Activated naive CD4-positive, alpha-beta T cell treated with anti-CD3 and anti-CD28 coated beads for 36 hours (primary cell): ENCODE data around the gene ZNF618. TPM values are rescaled to one million over a fixed set of nuclear protein-coding genes. Genes with fewer than 3 reads are reported as not detected.

ENCODE experiments used
- CTCF ChIA-PET: fragments of 350-600 bp; sonication (Branson Sonifier 250); formaldehyde crosslinking; loops from one replicate; lab custom pipeline; 2021; ENCODE audit warnings: antibody characterized with exemption; lab: Charles Lee
- DNase-seq: peaks from one replicate; pipeline ENCODE4 v3.0.0-alpha.2; 2020
- H3K27ac Mint-ChIP-seq: one replicate; pipeline ENCODE4 v1.8.0; 2021; ENCODE audit warnings: mild to moderate bottlenecking, mixed read lengths
- H3K27me3 Mint-ChIP-seq: one replicate; pipeline ENCODE4 v1.8.0; 2021; ENCODE audit warnings: low read depth, mixed read lengths
- H3K36me3 Mint-ChIP-seq: one replicate; pipeline ENCODE4 v1.8.0; 2021; ENCODE audit warnings: low read depth, mixed read lengths
- H3K4me1 Mint-ChIP-seq: one replicate; pipeline ENCODE4 v1.8.0; 2021; ENCODE audit warnings: low read depth, mixed read lengths
- H3K4me3 Mint-ChIP-seq: one replicate; pipeline ENCODE4 v1.8.0; 2021; ENCODE audit warnings: mild to moderate bottlenecking, moderate library complexity, mixed read lengths
- H3K9me3 Mint-ChIP-seq: one replicate; pipeline ENCODE4 v1.8.0; 2021; ENCODE audit warnings: mixed read lengths
- intact Hi-C: fragments of 100-400 bp; cut with micrococcal nuclease; formaldehyde crosslinking; loops from one replicate; pipeline ENCODE4 v1.15.1; 2023
- total RNA-seq, 2 experiments: library from RNA; stranded (reverse); gene quantifications; one replicate each; pipeline ENCODE4 v1.2.3, GENCODE V29; 2021

The ZNF618 gene
- total RNA-seq, 2 experiments from 2014 or later: 0.02 to 0.10 TPM

DNA sequence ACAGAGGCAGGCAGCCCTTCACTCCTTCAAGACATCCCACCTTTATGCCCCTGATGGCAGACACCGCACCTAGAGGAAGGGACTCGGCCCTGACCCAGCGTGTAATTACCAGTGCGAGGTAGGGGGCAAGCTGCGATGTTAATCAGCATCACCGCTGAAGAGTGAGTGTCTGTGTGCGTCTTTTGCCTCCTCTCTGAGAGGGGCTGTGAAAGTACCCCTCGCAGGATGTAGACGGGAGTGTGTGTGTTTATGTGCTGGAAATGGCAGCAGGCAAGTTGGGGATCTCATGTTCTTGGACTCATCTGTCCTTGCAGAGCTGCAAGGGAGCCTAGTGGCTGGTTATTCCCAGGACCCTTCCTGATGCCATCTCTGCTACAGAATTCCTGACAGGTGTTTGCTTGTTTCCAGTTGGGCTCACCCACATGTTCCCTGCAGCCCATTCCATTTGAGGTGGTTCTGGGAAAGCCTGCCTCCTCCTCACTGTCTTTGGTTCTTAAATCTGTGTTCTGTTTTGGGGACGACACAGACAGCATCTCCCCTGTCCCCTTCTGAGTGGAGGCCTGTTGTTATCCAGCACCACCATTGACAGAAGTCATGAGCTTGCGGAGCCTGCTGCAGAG, 70.5 kb downstream of the ZNF618 start:
- Mint-ChIP-seq H3K4me1 (no peaks in the 10 kb centered on the region), H3K4me3 (no peak overlapping the region), H3K27me3 (no peaks in the 10 kb centered on the region), H3K36me3 (no peaks in the 10 kb centered on the region), H3K9me3 (no peaks in the 10 kb centered on the region), H3K27ac (no peak overlapping the region)
- DNase-seq: no peak
- intact Hi-C loops: no loop called here
- CTCF ChIA-PET: interaction anchor here (1.0 kb wide), 1 partner anchor 139 kb away, joined by 3 read pairs; no protein-coding TSS in a partner anchor

DNA sequence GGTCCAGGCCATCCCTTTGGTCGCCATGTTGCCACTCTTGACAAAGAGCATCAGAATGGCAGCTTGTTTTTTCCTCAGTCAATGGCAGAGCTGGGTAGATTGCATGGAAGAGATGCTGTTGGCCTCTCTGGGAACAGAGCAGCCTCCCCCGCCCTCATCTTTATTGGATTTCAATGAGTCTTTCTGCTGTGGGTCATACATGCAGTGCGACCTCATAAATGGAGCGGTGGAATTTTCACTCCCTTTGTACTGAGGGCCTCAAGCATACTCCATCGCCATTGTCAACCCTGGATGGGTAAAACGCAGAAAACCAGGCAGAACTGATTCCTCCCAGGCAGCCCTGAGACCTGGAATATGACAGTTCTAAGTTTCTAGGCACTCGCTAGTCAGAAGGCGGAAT, 71.8 kb downstream of the ZNF618 start:
- no peak overlapping the region for H3K4me3 Mint-ChIP-seq
- CTCF ChIA-PET: no interaction called here

DNA sequence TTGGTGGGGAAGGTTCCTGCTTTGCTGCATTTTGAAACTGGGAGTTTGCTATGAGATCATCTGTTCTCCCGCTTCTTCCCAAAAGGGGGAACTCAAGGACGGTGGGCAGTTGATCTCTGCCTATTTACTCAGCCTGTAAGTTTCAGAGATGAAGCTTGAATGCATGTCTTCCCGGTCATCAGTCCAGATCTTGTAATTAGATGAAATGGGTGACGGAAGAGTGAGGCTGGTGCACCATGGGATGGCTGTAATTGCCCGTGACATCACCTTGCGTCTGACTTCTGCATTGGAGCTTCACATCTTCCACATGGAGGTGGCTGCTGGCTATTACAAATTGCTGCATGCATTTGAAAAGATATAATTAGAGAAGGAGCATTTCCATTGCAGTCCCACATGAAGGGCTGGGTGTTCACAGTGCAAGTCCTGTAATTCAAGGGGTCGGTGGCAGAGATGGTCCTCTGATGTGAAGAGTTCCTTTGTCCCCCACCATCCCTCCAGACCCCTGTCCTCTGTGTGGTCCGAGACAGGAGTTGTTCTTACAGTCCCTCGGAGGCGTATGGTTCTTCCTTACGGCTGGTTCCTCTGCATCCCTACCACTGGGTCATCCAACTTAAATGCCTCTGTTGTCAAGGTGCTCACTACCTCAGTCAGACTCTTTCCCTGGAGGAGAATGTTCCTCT, 72.9 kb downstream of the ZNF618 start:
- Mint-ChIP-seq H3K4me1 (no peaks in the 10 kb centered on the region), H3K27ac (no peak overlapping the region), H3K27me3 (no peaks in the 10 kb centered on the region), H3K4me3 (no peak overlapping the region), H3K9me3 (no peaks in the 10 kb centered on the region), H3K36me3 (no peaks in the 10 kb centered on the region)
- CTCF ChIA-PET: no interaction called here
- intact Hi-C loops: no loop called here
- no peak for DNase-seq

More for the DNA sequence above, 71.8 kb downstream of the ZNF618 start:
- no peaks in the 10 kb centered on the region for H3K4me1 Mint-ChIP-seq
- H3K36me3 Mint-ChIP-seq: no peaks in the 10 kb centered on the region
- no peak for DNase-seq
- no peaks in the 10 kb centered on the region for H3K27me3 Mint-ChIP-seq
- intact Hi-C loops: no loop called here
- no peaks in the 10 kb centered on the region for H3K9me3 Mint-ChIP-seq
- H3K27ac Mint-ChIP-seq: no peak overlapping the region

DNA sequence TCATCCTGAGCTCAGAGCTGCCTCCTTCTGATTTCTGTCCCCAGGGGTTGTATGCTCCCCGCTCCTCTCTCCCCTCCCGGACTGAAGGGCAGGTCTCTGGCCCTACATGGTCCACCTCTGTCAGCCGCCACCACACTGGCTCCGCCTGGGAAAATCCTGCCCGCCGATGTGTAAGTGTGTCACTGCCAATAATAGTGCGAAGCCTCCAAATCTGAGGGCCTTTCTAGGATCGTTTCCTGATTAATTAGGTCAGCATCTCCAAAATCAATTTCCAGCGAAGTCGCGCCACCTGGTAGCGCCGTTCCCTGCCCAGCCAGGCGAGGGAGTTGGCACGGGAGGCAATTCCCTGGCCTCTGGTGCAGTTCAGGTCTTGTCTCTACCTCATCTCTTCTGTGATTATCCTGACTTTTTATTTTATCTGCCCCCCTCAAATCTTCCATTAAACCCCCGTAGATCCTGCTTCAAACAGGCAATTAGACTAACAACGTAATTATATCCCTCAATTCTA, 73.5 kb downstream of the ZNF618 start:
- Mint-ChIP-seq H3K27ac (no peak overlapping the region), H3K9me3 (no peaks in the 10 kb centered on the region), H3K27me3 (no peaks in the 10 kb centered on the region), H3K4me3 (no peak overlapping the region), H3K4me1 (no peaks in the 10 kb centered on the region), H3K36me3 (no peaks in the 10 kb centered on the region)
- DNase-seq: no peak
- CTCF ChIA-PET: no interaction called here
- intact Hi-C loops: no loop called here

DNA sequence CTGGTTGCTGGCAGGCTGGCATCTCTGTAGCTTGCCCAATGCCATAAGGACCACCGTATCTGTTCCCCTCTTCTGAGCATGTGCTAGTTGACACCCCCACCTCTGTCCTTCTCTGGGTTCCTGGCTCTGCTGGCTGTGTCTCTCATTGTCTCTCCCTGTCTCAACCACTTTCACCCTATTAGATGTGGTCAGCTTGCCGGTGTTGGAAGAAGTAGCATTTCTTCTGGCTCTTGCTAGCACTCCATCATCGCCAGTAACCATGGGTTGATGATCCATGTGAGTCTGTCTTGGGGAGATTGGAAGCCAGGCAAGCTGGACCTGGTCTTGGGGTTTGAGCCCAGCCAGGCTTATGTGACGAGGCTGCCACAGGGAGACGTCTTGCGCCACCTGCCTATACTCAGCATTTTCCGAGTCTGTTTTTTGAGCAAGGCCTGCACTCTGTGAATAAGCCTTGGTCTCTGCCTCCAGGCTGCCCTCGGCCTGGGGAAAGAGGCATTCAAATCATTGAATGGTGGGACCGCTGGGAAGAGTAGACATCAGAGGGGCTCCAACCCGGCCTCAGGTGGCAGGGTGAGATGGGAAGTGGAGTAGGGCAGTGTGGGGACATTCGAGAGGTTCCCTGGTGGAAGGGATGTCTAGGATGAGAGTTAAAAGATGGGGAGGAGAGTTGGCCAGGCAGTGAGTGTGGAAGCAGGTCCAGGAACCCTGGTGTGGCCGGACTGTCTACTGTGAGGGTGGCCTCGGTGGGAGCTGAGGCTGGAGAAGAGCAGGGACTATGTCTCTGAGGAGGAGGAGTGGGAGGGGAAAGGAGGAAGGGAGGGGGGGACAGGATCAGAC, 74.3 kb downstream of the ZNF618 start:
- CTCF ChIA-PET: no interaction called here
- Mint-ChIP-seq H3K27ac (no peak overlapping the region), H3K27me3 (no peaks in the 10 kb centered on the region), H3K4me1 (no peaks in the 10 kb centered on the region), H3K4me3 (no peak overlapping the region), H3K36me3 (no peaks in the 10 kb centered on the region), H3K9me3 (no peaks in the 10 kb centered on the region)
- DNase-seq: no peak
- intact Hi-C loops: no loop called here

DNA sequence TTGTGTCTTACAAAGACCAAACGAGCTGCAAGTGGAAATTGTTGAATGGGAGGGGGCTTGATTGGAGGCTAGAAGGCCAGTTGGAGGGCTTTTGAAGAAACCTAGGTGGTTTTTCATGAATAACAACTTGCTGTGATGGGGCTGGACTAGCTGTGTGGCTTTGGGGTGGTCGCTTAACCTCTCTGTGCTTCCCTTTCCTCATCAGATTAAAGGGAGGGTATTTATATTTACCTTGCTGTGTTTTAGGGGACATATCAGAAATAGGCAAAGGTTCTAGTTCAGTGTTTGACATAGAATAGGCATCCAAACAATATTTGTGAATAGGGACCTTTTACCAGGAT, 74.9 kb downstream of the ZNF618 start:
- H3K9me3 Mint-ChIP-seq: no peaks in the 10 kb centered on the region
- CTCF ChIA-PET: no interaction called here
- H3K36me3 Mint-ChIP-seq: no peaks in the 10 kb centered on the region
- H3K4me1 Mint-ChIP-seq: no peaks in the 10 kb centered on the region
- no peak overlapping the region for H3K27ac Mint-ChIP-seq
- H3K4me3 Mint-ChIP-seq: no peak overlapping the region
- no peaks in the 10 kb centered on the region for H3K27me3 Mint-ChIP-seq
- DNase-seq: no peak
- intact Hi-C loops: no loop called here

DNA sequence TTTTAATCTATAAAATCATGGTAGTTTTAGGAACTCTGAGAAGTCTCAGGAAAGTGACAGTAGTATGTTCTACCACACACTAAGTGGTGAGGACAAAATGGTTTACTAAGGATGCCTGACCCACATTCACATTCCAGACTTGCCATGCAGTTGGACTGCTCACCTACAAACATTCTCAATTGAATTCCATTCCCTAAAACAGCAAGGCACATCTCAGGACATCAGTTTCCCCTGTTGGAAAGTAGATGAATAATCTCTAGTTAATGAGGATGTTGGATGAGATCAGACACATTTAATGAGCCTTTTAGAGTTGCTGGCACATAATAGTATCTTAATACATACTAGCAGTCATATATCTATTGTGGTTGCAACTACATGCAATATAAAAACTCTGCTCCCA, 76.6 kb downstream of the ZNF618 start:
- no peak overlapping the region for H3K4me3 Mint-ChIP-seq
- no peak overlapping the region for H3K27ac Mint-ChIP-seq
- no peaks in the 10 kb centered on the region for H3K27me3 Mint-ChIP-seq
- CTCF ChIA-PET: no interaction called here
- DNase-seq: no peak
- intact Hi-C loops: no loop called here
- H3K4me1 Mint-ChIP-seq: no peaks in the 10 kb centered on the region
- no peaks in the 10 kb centered on the region for H3K9me3 Mint-ChIP-seq
- H3K36me3 Mint-ChIP-seq: no peaks in the 10 kb centered on the region

DNA sequence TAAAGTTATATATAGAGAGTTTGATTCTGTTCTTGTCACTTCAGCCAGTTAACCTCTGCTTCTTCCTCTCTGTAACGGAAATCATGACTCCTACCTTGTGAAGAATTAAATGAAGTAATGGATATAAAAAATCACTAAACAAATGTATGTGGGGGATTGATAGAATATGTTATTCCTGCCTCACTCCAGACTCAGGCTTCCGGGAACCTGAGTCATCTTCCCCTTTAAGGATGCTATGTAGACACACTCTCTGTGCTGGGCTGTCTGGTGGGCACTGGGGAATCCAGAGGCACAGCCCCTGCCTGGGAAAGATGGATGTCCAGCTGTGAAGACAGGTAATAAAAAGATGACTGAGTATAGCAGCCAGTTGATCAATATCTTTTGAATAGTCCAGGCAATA, 77.4 kb downstream of the ZNF618 start:
- CTCF ChIA-PET: no interaction called here
- intact Hi-C loops: no loop called here
- Mint-ChIP-seq H3K9me3 (no peaks in the 10 kb centered on the region), H3K4me3 (no peak overlapping the region), H3K27ac (no peak overlapping the region), H3K4me1 (no peaks in the 10 kb centered on the region), H3K27me3 (no peaks in the 10 kb centered on the region), H3K36me3 (no peaks in the 10 kb centered on the region)
- no peak for DNase-seq

DNA sequence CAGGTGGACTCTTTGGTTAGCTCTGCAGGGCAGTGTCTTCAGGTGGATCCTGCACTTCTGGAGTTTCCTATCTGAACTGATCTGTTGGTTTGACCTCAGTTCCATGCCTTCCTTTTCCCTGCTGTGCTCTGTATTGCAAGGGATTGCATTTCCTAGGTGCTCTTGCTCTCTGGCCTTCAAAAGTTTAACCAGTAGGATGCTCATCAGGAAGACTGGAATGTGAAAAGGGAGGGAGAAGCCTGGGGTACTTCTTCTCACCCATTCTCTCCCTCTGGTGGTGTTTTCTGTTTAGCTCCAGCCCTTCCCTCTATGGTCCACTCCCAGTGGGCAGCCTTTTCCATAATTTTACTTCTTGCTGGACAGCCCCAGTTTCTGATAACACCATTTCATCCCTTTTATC, 78.5 kb downstream of the ZNF618 start:
- Mint-ChIP-seq H3K4me1 (no peaks in the 10 kb centered on the region), H3K9me3 (no peaks in the 10 kb centered on the region), H3K27ac (no peak overlapping the region), H3K36me3 (no peaks in the 10 kb centered on the region), H3K27me3 (no peaks in the 10 kb centered on the region), H3K4me3 (no peak overlapping the region)
- DNase-seq: no peak
- intact Hi-C loops: no loop called here
- CTCF ChIA-PET: interaction anchor here (0.5 to 0.7 kb wide), 2 partner anchors 31 to 100 kb away, joined by 3 to 5 read pairs; no protein-coding TSS in a partner anchor

DNA sequence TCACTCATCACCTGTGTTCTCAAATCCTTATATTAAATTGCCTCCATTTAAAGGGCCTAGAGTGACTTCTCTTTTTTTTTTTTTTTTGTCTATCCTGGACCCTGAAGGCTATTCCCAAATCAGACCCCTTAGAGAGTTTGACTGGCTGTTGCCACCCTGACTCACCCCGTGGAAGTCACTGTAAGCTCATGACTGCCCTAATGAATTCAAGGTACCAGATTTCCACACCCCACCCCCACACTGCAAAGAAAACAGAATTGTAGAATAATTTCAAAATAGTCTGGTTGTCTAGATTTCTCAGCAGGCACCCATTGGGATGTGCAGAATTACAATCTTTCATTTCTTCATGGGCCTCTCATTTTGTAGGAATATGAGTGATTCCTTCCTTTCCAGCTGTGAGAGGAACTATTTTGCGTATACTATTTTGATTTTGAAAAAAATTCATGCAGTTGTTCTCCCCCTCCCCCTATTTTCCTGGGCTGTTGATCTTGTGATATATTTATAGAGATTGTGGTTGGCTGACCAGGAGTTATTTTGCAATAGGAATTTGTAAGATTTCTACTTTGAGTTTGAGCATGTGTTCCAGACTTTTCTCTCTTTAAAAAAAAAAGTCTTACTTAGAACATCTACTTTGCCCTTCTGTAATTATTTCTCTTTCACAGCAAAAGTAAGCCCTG, 79.1 kb downstream of the ZNF618 start:
- DNase-seq: no peak
- Mint-ChIP-seq H3K36me3 (no peaks in the 10 kb centered on the region), H3K4me1 (no peaks in the 10 kb centered on the region), H3K27me3 (no peaks in the 10 kb centered on the region), H3K9me3 (no peaks in the 10 kb centered on the region), H3K27ac (no peak overlapping the region), H3K4me3 (no peak overlapping the region)
- intact Hi-C loops: no loop called here
- CTCF ChIA-PET: interaction anchor here (0.5 to 0.7 kb wide), 2 partner anchors 32 to 101 kb away, joined by 3 to 5 read pairs; no protein-coding TSS in a partner anchor

DNA sequence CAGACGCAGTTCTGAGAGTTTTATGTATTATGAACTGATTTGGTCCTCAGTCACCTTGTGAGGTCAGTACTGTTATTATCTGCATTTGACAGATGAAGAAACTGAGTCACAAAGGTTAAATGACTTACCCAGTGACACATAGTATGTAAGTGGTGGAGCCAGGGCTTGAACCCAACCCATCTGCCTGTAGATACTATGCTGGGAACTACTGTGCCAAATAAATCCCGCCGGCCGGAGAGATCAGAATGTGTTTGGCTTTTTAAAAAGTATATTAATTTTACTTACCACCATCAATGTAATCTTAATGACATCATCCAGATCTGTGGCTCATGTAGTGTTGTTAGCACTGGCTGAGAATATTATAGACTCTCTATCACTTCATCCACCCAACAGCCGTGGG, 80.8 kb downstream of the ZNF618 start:
- Mint-ChIP-seq H3K27me3 (no peaks in the 10 kb centered on the region), H3K9me3 (no peaks in the 10 kb centered on the region), H3K4me3 (no peak overlapping the region), H3K27ac (no peak overlapping the region), H3K4me1 (no peaks in the 10 kb centered on the region), H3K36me3 (no peaks in the 10 kb centered on the region)
- intact Hi-C loops: no loop called here
- DNase-seq: no peak
- CTCF ChIA-PET: interaction anchor here (0.7 kb wide), 1 partner anchor 38 kb away, joined by 3 read pairs; no protein-coding TSS in a partner anchor

DNA sequence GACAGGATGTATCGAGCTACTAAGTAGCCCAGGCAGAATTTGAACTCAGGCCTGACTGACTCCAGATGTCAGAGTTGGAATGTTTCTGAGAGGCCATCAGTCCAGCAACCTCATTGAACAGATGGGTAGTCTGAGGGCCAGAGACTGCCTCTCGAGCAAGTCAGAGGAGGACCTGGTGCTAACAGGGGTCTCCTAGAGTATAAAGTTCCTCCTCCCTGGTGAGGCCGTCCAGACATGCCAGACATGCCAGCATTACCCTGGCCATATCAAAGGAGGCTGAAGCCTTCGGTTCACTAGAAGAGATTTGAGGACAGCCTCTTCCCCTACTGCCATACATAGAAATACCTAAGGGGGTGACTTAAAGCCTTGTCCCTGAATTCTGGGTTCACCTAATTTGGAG, 81.2 kb downstream of the ZNF618 start:
- CTCF ChIA-PET: interaction anchor here (0.7 kb wide), 1 partner anchor 38 kb away, joined by 3 read pairs; no protein-coding TSS in a partner anchor
- no peaks in the 10 kb centered on the region for H3K27me3 Mint-ChIP-seq
- no peaks in the 10 kb centered on the region for H3K36me3 Mint-ChIP-seq
- no peaks in the 10 kb centered on the region for H3K4me1 Mint-ChIP-seq
- no peak overlapping the region for H3K27ac Mint-ChIP-seq
- no peak overlapping the region for H3K4me3 Mint-ChIP-seq
- no peak for DNase-seq
- intact Hi-C loops: no loop called here
- no peaks in the 10 kb centered on the region for H3K9me3 Mint-ChIP-seq
